ENCODE results near the gene VARS2. TPM values are rescaled to one million over a fixed set of nuclear protein-coding genes. Genes with fewer than 3 reads are reported as not detected.

VARS2 gene
- total RNA-seq, 2 donors from 2014 or later = 16.6 to 29.7 TPM

- Histone ChIP-seq H3K27ac (no peak overlapping the region), H3K9me3 (no peaks in the 10 kb centered on the region), H3K4me3 (no peak overlapping the region), H3K27me3 (no peaks in the 10 kb centered on the region), H3K4me1 (peaks cover 39% of the 10 kb centered on the region), H3K36me3 (replicated peaks in 1 of 2; ENCODE audit: insufficient read depth in 1 of 2, low read depth in 2 of 2) (no peaks in the 10 kb centered on the region)
- DNase-seq = peak; percentile 81 to 85 (median 82)
- no peak for TF ChIP-seq POLR2A (IDR thresholded peaks at IDR 0.05)
- TF ChIP-seq, protein P1, sequence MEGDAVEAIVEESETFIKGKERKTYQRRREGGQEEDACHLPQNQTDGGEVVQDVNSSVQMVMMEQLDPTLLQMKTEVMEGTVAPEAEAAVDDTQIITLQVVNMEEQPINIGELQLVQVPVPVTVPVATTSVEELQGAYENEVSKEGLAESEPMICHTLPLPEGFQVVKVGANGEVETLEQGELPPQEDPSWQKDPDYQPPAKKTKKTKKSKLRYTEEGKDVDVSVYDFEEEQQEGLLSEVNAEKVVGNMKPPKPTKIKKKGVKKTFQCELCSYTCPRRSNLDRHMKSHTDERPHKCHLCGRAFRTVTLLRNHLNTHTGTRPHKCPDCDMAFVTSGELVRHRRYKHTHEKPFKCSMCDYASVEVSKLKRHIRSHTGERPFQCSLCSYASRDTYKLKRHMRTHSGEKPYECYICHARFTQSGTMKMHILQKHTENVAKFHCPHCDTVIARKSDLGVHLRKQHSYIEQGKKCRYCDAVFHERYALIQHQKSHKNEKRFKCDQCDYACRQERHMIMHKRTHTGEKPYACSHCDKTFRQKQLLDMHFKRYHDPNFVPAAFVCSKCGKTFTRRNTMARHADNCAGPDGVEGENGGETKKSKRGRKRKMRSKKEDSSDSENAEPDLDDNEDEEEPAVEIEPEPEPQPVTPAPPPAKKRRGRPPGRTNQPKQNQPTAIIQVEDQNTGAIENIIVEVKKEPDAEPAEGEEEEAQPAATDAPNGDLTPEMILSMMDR (IDR thresholded peaks at IDR 0.05) = peak in 5 of 7 experiments; percentile 26 to 61 (median 58)
- WGBS, 2 donors = 13 to 20% methylated on average over 8 to 15 of the region's 15 CpGs
- ATAC-seq = peak; percentile 82
- intact Hi-C loops (cut with DNase I) = no loop called here
Observed at GRCh38 chr6:30942338-30943060, 28.5 kb downstream of the VARS2 start.

GRCh38 chr6:30944051-30944450 lies 30.0 kb downstream of the VARS2 start:
- no peak overlapping the region for H3K4me3 ChIP-seq
- H3K9me3 ChIP-seq = no peaks in the 10 kb centered on the region
- ATAC-seq (no peak), DNase-seq (no peak)
- TF ChIP-seq, protein P1 (IDR thresholded peaks at IDR 0.05) = no peak
- TF ChIP-seq POLR2A (IDR thresholded peaks at IDR 0.05) = no peak
- intact Hi-C loops (cut with DNase I) = no loop called here
- peaks cover 24% of the 10 kb centered on the region for H3K4me1 ChIP-seq
- no peak overlapping the region for H3K27ac ChIP-seq
- H3K27me3 ChIP-seq = no peaks in the 10 kb centered on the region
- H3K36me3 ChIP-seq (replicated peaks in 1 of 2; ENCODE audit: insufficient read depth in 1 of 2, low read depth in 2 of 2) = no peaks in the 10 kb centered on the region
- WGBS, 2 donors = 80% methylated on average over 4 of the region's 4 CpGs

DNA sequence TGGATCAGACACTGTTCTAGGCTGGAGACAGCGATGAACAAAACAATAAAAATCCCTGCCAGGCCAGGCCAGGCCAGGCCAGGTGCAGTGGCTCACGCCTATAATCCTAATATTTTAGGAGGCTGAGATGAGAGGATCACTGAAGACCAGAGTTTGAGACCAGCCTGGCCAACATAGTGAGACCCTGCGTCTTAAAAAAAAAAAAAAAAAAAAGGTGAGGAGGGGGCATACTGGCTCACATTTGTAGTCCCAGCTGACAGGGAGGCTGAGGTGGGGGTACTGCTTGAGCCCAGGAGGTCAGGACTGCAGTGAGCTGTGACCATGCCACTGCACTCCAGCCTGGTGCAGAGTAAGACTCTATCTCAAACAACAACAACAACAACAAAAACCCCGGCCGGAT lies 31.2 kb downstream of the VARS2 start:
- Histone ChIP-seq H3K4me1 (peaks cover 15% of the 10 kb centered on the region), H3K27me3 (no peaks in the 10 kb centered on the region), H3K36me3 (replicated peaks in 1 of 2; ENCODE audit: insufficient read depth in 1 of 2, low read depth in 2 of 2) (no peaks in the 10 kb centered on the region), H3K4me3 (no peak overlapping the region), H3K9me3 (no peaks in the 10 kb centered on the region), H3K27ac (no peak overlapping the region)
- no peak for DNase-seq
- no peak for TF ChIP-seq POLR2A (IDR thresholded peaks at IDR 0.05)
- TF ChIP-seq, protein P1 (IDR thresholded peaks at IDR 0.05) = no peak
- intact Hi-C loops (cut with DNase I) = no loop called here
- ATAC-seq = no peak
- 61 to 77% methylated on average over 5 of the region's 5 CpGs for WGBS, 2 donors

- 63 to 66% methylated on average over 4 of the region's 4 CpGs for WGBS, 2 donors
- TF ChIP-seq POLR2A (IDR thresholded peaks at IDR 0.05) = no peak
- TF ChIP-seq, protein P1 (IDR thresholded peaks at IDR 0.05) = no peak
- H3K9me3 ChIP-seq = no peaks in the 10 kb centered on the region
- no peak overlapping the region for H3K4me3 ChIP-seq
- no peak for DNase-seq
- H3K36me3 ChIP-seq (replicated peaks in 1 of 2; ENCODE audit: insufficient read depth in 1 of 2, low read depth in 2 of 2) = no peaks in the 10 kb centered on the region
- H3K27me3 ChIP-seq = no peaks in the 10 kb centered on the region
- no peak for ATAC-seq
- H3K27ac ChIP-seq = no peak overlapping the region
- peaks cover 9% of the 10 kb centered on the region for H3K4me1 ChIP-seq
- intact Hi-C loops (cut with DNase I) = no loop called here
Observed at GRCh38 chr6:30947231-30947630, 33.2 kb downstream of the VARS2 start.

- no peak overlapping the region for H3K27ac ChIP-seq
- intact Hi-C loops (cut with DNase I) = no loop called here
- H3K27me3 ChIP-seq = no peaks in the 10 kb centered on the region
- H3K9me3 ChIP-seq = no peaks in the 10 kb centered on the region
- ATAC-seq (no peak), DNase-seq (no peak)
- no peak overlapping the region for H3K4me3 ChIP-seq
- H3K4me1 ChIP-seq = no peaks in the 10 kb centered on the region
- 81 to 91% methylated on average over 6 of the region's 6 CpGs for WGBS, 2 donors
- H3K36me3 ChIP-seq (replicated peaks in 1 of 2; ENCODE audit: insufficient read depth in 1 of 2, low read depth in 2 of 2) = no peaks in the 10 kb centered on the region
- TF ChIP-seq, protein P1 (IDR thresholded peaks at IDR 0.05) = no peak
- TF ChIP-seq POLR2A (IDR thresholded peaks at IDR 0.05) = no peak
Observed at GRCh38 chr6:30948811-30949210, 34.8 kb downstream of the VARS2 start.
